H1 (cell line): ENCODE data around the gene GAP43. TPM values are rescaled to one million over a fixed set of nuclear protein-coding genes. Genes with fewer than 3 reads are reported as not detected.

Experiments used
- CTCF ChIA-PET: fragments of 300-600 bp; sonication (Branson Sonifier 250); formaldehyde crosslinking; loops from one replicate; lab custom pipeline; 2021; ENCODE audit not compliant: partially characterized antibody; lab: Charles Lee
- POLR2A ChIA-PET: fragments of 300-600 bp; sonication (Branson Sonifier 250); formaldehyde crosslinking; loops from one replicate; lab custom pipeline; 2021; ENCODE audit warnings: inconsistent platforms; ENCODE audit not compliant: partially characterized antibody; lab: Charles Lee
- DNase-seq, 2 experiments: peaks; one replicate each; pipeline versions ENCODE4 v3.0.0 to v3.0.0-alpha.2; 2010 to 2022; ENCODE audit warnings: low spot score in 2 of 2, low read depth in 1 of 2, mixed read lengths in 1 of 2
- FAIRE-seq: peaks from 2 replicates; lab custom pipeline; 2011; peaks lifted over from hg19 to GRCh38; lab: Jason Lieb, UNC
- H2AFZ ChIP-seq: 2 replicates; pipeline ENCODE4 v1.8.1; 2012; ENCODE audit warnings: low read length, inconsistent platforms
- H2AK5ac ChIP-seq: 2 replicates; pipeline ENCODE4 v1.6.1; 2013; ENCODE audit warnings: low read depth, low read length
- H2BK120ac ChIP-seq: replicated peaks from 2 replicates; pipeline ENCODE3; 2013; ENCODE audit warnings: low read depth, low read length, inconsistent platforms
- H2BK12ac ChIP-seq: 2 replicates; pipeline ENCODE4 v1.6.1; 2013; ENCODE audit warnings: low read depth, low read length
- H2BK15ac ChIP-seq: 2 replicates; pipeline ENCODE4 v1.6.1; 2013; ENCODE audit warnings: low read length
- H2BK20ac ChIP-seq: 2 replicates; pipeline ENCODE4 v1.6.1; 2013; ENCODE audit warnings: low read length
- H2BK5ac ChIP-seq: 2 replicates; pipeline ENCODE4 v1.6.1; 2013; ENCODE audit warnings: low read depth, low read length
- H3K14ac ChIP-seq: 2 replicates; pipeline ENCODE4 v1.6.1; 2013; ENCODE audit warnings: inconsistent platforms; ENCODE audit not compliant: insufficient read length
- H3K18ac ChIP-seq: 2 replicates; pipeline ENCODE4 v1.6.1; 2013; ENCODE audit warnings: low read length; ENCODE audit errors: extremely low read depth
- H3K23ac ChIP-seq: 2 replicates; pipeline ENCODE4 v1.6.1; 2013; ENCODE audit warnings: inconsistent platforms; ENCODE audit not compliant: insufficient read length
- H3K23me2 ChIP-seq: 2 replicates; pipeline ENCODE4 v1.6.1; 2013; ENCODE audit warnings: low read depth, low read length
- H3K27ac ChIP-seq: 2 replicates; pipeline ENCODE4 v1.6.1; 2011; ENCODE audit warnings: low read depth, low read length, inconsistent platforms
- H3K27me3 ChIP-seq, 4 experiments: replicated peaks in 1 of 4; 1 replicate in 1 of 4; 2 replicates in 3 of 4; pipeline versions ENCODE4 v1.6.1 to v1.8.1; 2011 to 2013; ENCODE audit warnings: low read length in 3 of 4, mild to moderate bottlenecking in 3 of 4, inconsistent platforms in 2 of 4, mixed read lengths in 2 of 4, moderate library complexity in 1 of 4; ENCODE audit not compliant: control insufficient read depth in 3 of 4, insufficient read depth in 3 of 4; ENCODE audit errors: extremely low read depth in 1 of 4
- H3K36me3 ChIP-seq, 4 experiments: 2 replicates each; pipeline versions ENCODE4 v1.6.1 to v1.8.1; 2011 to 2013; ENCODE audit warnings: mild to moderate bottlenecking in 4 of 4, low read length in 3 of 4, moderate library complexity in 2 of 4, control low read depth in 1 of 4, inconsistent platforms in 1 of 4; ENCODE audit not compliant: insufficient read depth in 4 of 4, control insufficient read depth in 2 of 4
- H3K4ac ChIP-seq: replicated peaks from 2 replicates; pipeline ENCODE3; 2013; ENCODE audit warnings: low read length, low read depth, mixed read lengths, inconsistent platforms; ENCODE audit not compliant: insufficient read length
- H3K4me1 ChIP-seq, 4 experiments: replicated peaks in 1 of 4; 1 replicate in 1 of 4; 2 replicates in 3 of 4; pipeline versions ENCODE4 v1.6.1 to v1.8.1; 2011 to 2013; ENCODE audit warnings: low read length in 3 of 4, inconsistent platforms in 2 of 4, mixed read lengths in 1 of 4; ENCODE audit not compliant: insufficient read depth in 4 of 4, control insufficient read depth in 3 of 4
- H3K4me2 ChIP-seq, 2 experiments: 2 replicates each; pipeline versions ENCODE4 v1.6.1 to v1.8.1; 2011 to 2013; ENCODE audit warnings: low read depth in 2 of 2, low read length in 2 of 2, control low read depth in 1 of 2, inconsistent platforms in 1 of 2, mild to moderate bottlenecking in 1 of 2; ENCODE audit not compliant: insufficient read depth in 1 of 2
- H3K4me3 ChIP-seq, 4 experiments: fragments of 200-600, 300-600 bp in 1 of 4; sonication (generic), shearing (Covaris generic), sonication (Bioruptor Twin) in 1 of 4; 2 replicates each; pipeline versions ENCODE4 v1.5.1 to v1.8.1; 2011 to 2016; ENCODE audit warnings: low read length in 4 of 4, low read depth in 3 of 4, control low read depth in 2 of 4, inconsistent platforms in 2 of 4, mild to moderate bottlenecking in 2 of 4, mixed read lengths in 1 of 4, moderate library complexity in 1 of 4; ENCODE audit not compliant: insufficient read depth in 2 of 4; ENCODE audit errors: extremely low read depth in 1 of 4
- H3K56ac ChIP-seq: replicated peaks from 2 replicates; pipeline ENCODE3; 2013; ENCODE audit warnings: low read depth, mild to moderate bottlenecking, mixed read lengths, low read length, inconsistent platforms; ENCODE audit not compliant: insufficient read length
- H3K79me1 ChIP-seq: 2 replicates; pipeline ENCODE4 v1.6.1; 2013; ENCODE audit warnings: low read depth, low read length, control low read depth
- H3K79me2 ChIP-seq, 2 experiments: 2 replicates each; pipeline versions ENCODE4 v1.6.1 to v1.8.1; 2012 to 2013; ENCODE audit warnings: low read length in 2 of 2, mild to moderate bottlenecking in 2 of 2, inconsistent platforms in 1 of 2; ENCODE audit not compliant: insufficient read depth in 2 of 2, control insufficient read depth in 1 of 2
- H3K9ac ChIP-seq, 4 experiments: replicated peaks in 1 of 4; 1 replicate in 1 of 4; 2 replicates in 3 of 4; pipeline versions ENCODE4 v1.6.1 to v1.8.1; 2011 to 2013; ENCODE audit warnings: low read depth in 3 of 4, low read length in 3 of 4, control low read depth in 2 of 4, mild to moderate bottlenecking in 2 of 4, moderate library complexity in 2 of 4, inconsistent platforms in 1 of 4; ENCODE audit errors: extremely low read depth in 1 of 4
- H3K9me3 ChIP-seq, 2 experiments: 2 replicates each; pipeline versions ENCODE4 v1.6.1 to v1.8.1; 2012 to 2013; ENCODE audit warnings: mild to moderate bottlenecking in 2 of 2, moderate library complexity in 2 of 2, control low read depth in 1 of 2, inconsistent platforms in 1 of 2, low read depth in 1 of 2, low read length in 1 of 2, mixed read lengths in 1 of 2; ENCODE audit not compliant: insufficient read depth in 2 of 2
- H4K20me1 ChIP-seq, 2 experiments: replicated peaks in 1 of 2; 2 replicates each; pipeline versions ENCODE3 to v1.8.1; 2011 to 2013; ENCODE audit warnings: inconsistent platforms in 2 of 2, low read length in 2 of 2, mild to moderate bottlenecking in 1 of 2; ENCODE audit not compliant: insufficient read depth in 2 of 2, control insufficient read depth in 1 of 2
- H4K5ac ChIP-seq: 2 replicates; pipeline ENCODE4 v1.6.1; 2013; ENCODE audit warnings: low read length, low read depth, mixed read lengths, inconsistent platforms; ENCODE audit not compliant: insufficient read length
- H4K8ac ChIP-seq: 2 replicates; pipeline ENCODE4 v1.8.0; 2013; ENCODE audit warnings: mild to moderate bottlenecking, moderate library complexity, low read length, inconsistent platforms; ENCODE audit not compliant: insufficient read depth; ENCODE audit errors: extremely low read depth
- H4K91ac ChIP-seq: replicated peaks from 2 replicates; pipeline ENCODE3; 2013; ENCODE audit warnings: low read length, mixed read lengths, inconsistent platforms; ENCODE audit not compliant: insufficient read length
- CEBPB ChIP-seq: IDR thresholded peaks from 2 replicates; pipeline ENCODE4 v1.6.1; 2012; ENCODE audit warnings: low read depth, low read length
- CTBP2 ChIP-seq: IDR thresholded peaks from 2 replicates; pipeline ENCODE4 v1.7.0; 2011; ENCODE audit warnings: borderline replicate concordance, mild to moderate bottlenecking, moderate library complexity, mixed read lengths, low read length; ENCODE audit not compliant: insufficient read depth, insufficient read length
- CTCF ChIP-seq, 3 experiments: IDR thresholded peaks; 1 replicate in 2 of 3; 2 replicates in 1 of 3; pipeline versions ENCODE4 v1.5.1 to v1.6.1; 2011; ENCODE audit warnings: low read length in 3 of 3, mild to moderate bottlenecking in 3 of 3, inconsistent platforms in 2 of 3, low read depth in 1 of 3, moderate library complexity in 1 of 3; ENCODE audit not compliant: insufficient read depth in 1 of 3; ENCODE audit errors: control extremely low read depth in 1 of 3
- EGR1 ChIP-seq: IDR thresholded peaks from 2 replicates; pipeline ENCODE4 v1.6.1; 2011; ENCODE audit warnings: low read depth, low read length, borderline replicate concordance
- KDM4A ChIP-seq: IDR thresholded peaks from one replicate; pipeline ENCODE4 v1.7.1; 2012; ENCODE audit warnings: low read depth, mild to moderate bottlenecking, moderate library complexity, low read length, inconsistent platforms; ENCODE audit not compliant: severe bottlenecking
- RXRA ChIP-seq: IDR thresholded peaks from 2 replicates; pipeline ENCODE4 v1.6.1; 2011; ENCODE audit warnings: low read depth, mild to moderate bottlenecking, low read length, moderate library complexity; ENCODE audit not compliant: insufficient read depth
- SIN3A ChIP-seq, 2 experiments: IDR thresholded peaks in 1 of 2; conservative IDR thresholded peaks in 1 of 2; 2 replicates each; pipeline ENCODE4 v1.6.1; 2011 to 2012; ENCODE audit warnings: low read length in 2 of 2, improper control_type of control experiment in 1 of 2, low read depth in 1 of 2, mild to moderate bottlenecking in 1 of 2
- polyA plus RNA-seq, 7 experiments: library from polyadenylated mRNA; depleted of rRNA in 3 of 7; stranded (reverse) in 5 of 7; unstranded in 2 of 7; fragments of >200 nt in 5 of 7; fragments of 200-250 nt in 2 of 7; gene quantifications; 1 replicate in 5 of 7; 2 replicates in 1 of 7; 4 replicates in 1 of 7; pipeline versions ENCODE4 v1.2.1 to v1.2.3, GENCODE V29; 2011 to 2013; ENCODE audit warnings: missing spikeins in 2 of 7, mixed read lengths in 2 of 7
- total RNA-seq: library from RNA; stranded (reverse); fragmentation: NEBNext Ultra II Directional; extraction: Animal tissue kit (Norgen Biotek cat#: 25700); gene quantifications from 2 replicates; pipeline ENCODE4 v1.2.1, GENCODE V29; 2021

The GAP43 gene
- total and polyA plus RNA-seq, 2 of the 8 experiments (the other 6 are each of a cell fraction or from before 2014, with no cell fraction given): 11.2 to 21.9 TPM

GRCh38 chr3:115728013-115728412, 104.7 kb downstream of the GAP43 start:
- H3K27me3 ChIP-seq: peaks cover 0 to 1% (median 0%) of the 10 kb centered on the region in 4 experiments; a peak in 1 of 7 replicates

More at GRCh38 chr3:115728013-115728412, 104.7 kb downstream of the GAP43 start:
- TF ChIP-seq CTCF (IDR thresholded peaks at IDR 0.05; ENCODE audit: control extremely low read depth in 1 of 3, insufficient read depth in 1 of 3, low read depth in 1 of 3, low read length in 3 of 3) (peak in 1 of 3 experiments; percentile 3; a peak in 1 of 4 replicates), KDM4A (no peak), RXRA (no peak), EGR1 (no peak), SIN3A (conservative IDR thresholded peaks at IDR 0.05 in 1 of 2, IDR thresholded peaks at IDR 0.05 in 1 of 2; ENCODE audit: low read depth in 1 of 2, low read length in 2 of 2) (no peak), CTBP2 (no peak), CEBPB (no peak)
- H3K9ac ChIP-seq: no peak overlapping the region
- H3K79me2 ChIP-seq: no peaks in the 10 kb centered on the region
- H2BK15ac ChIP-seq: no peak overlapping the region
- FAIRE-seq (no peak), DNase-seq (no peak)
- H2BK120ac ChIP-seq: no peak overlapping the region
- H3K18ac ChIP-seq: no peak overlapping the region
- no peak overlapping the region for H3K14ac ChIP-seq
- H2BK12ac ChIP-seq: no peak overlapping the region
- no peaks in the 10 kb centered on the region for H3K4me1 ChIP-seq
- H4K5ac ChIP-seq: no peak overlapping the region
- no peak overlapping the region for H3K23ac ChIP-seq
- H2BK20ac ChIP-seq: no peak overlapping the region
- H2BK5ac ChIP-seq: no peak overlapping the region
- no peaks in the 10 kb centered on the region for H4K20me1 ChIP-seq
- ChIA-PET POLR2A (no interaction called here), CTCF (no interaction called here)
- H3K27ac ChIP-seq: no peak overlapping the region
- no peak overlapping the region for H2AK5ac ChIP-seq
- no peaks in the 10 kb centered on the region for H3K23me2 ChIP-seq
- no peak overlapping the region for H3K4ac ChIP-seq
- H4K8ac ChIP-seq: no peak overlapping the region
- H3K56ac ChIP-seq: no peak overlapping the region
- H3K4me3 ChIP-seq: no peak overlapping the region
- peak overlapping the region; percentile 45; the same call in 1 of the 2 replicates for H2AFZ ChIP-seq
- H4K91ac ChIP-seq: no peak overlapping the region
- no peaks in the 10 kb centered on the region for H3K9me3 ChIP-seq
- no peak overlapping the region for H3K4me2 ChIP-seq
- no peaks in the 10 kb centered on the region for H3K36me3 ChIP-seq
- H3K79me1 ChIP-seq: no peaks in the 10 kb centered on the region
